Hematopoietic multipotent progenitor cell treated with erythropoietin and hydrocortisone succinate and interleukin-3 and kit ligand, for 4 days (in vitro differentiated cells): Measurements from ENCODE around the gene SLC36A2.

Experiments used
- DNase-seq: peaks from one replicate; pipeline ENCODE4 v3.0.0-alpha.2; 2015

The SLC36A2 gene

GRCh38 chr5:151281001-151281639 is 66.2 kb downstream of the SLC36A2 start:
- DNase-seq = no peak

- no peak for DNase-seq
Observed at GRCh38 chr5:151280443-151280842, 66.9 kb downstream of the SLC36A2 start.

- DNase-seq = no peak
Observed at GRCh38 chr5:151278845-151279244, 68.5 kb downstream of the SLC36A2 start.

DNA sequence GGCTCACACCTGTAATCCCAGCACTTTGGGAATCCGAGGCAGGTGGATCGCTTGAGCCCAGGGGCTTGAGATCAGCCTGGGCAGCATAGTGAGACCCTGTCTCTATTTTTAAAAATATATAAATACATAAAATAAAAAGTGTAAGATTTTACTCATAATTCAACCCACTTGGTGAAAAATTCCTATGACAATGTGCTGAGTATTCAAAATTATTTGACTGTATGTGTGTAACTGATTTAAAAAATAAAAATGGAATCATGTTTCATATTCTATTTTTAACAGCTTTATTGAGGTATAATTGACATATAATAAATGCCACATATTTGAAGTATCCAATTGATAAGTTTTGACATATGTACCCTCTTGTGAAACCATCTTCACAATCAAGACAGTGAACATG is 71.6 kb downstream of the SLC36A2 start:
- DNase-seq = no peak

DNA sequence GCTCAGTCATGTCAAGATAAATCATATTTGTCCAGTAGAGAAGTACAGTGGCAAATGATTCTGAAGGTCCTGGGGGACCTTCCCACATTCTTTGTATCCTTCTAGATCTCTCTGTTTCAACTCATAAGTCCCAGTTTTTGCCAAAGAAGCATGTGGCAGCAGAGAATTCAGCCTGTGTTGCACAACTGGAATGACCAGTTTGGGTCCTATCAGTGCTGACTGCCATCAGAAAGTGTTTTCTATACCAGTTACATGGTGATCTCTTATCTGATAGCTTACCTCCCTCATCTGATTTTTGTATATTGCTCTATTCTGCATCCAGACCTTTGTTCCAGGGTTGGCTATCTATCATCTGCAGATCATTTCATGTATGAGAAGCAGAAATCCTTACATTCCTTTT is 72.7 kb downstream of the SLC36A2 start:
- no peak for DNase-seq

DNA sequence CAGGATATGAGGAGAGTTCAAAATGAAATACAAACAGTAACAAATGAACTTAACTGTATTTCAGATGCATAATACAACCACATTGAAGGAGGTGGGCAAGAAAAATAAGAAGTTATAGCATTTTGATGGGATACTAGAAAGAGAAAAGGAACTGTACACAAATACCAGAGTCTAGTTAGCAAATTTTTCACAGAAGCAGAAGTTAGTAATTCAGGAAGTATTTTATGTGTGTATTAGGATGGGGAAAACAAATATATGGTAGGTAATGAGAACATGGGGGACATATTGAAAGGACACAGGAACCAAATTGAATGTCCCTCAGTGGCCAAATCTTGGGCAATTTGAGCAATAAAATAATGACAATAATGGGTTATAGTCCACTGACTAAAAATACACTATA is 76.0 kb downstream of the SLC36A2 start:
- no peak for DNase-seq

DNA sequence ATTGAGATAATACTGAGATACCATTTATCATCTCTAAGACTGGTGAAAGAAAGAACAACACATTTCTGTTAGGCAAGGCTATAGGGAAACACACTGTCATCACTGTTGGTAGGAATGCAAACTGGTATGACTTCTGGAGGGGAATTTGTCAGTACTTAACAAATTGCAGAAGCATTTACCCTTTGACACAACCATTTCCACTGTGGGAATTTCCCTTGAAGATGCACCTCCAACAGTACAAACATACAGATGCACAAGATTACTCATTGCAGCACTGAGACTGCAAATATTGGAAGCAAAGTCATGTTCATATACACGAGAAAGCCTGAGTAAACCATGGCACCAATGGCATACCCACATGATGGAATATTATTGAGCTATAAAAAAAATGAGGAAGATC is 76.8 kb downstream of the SLC36A2 start:
- DNase-seq = no peak

DNA sequence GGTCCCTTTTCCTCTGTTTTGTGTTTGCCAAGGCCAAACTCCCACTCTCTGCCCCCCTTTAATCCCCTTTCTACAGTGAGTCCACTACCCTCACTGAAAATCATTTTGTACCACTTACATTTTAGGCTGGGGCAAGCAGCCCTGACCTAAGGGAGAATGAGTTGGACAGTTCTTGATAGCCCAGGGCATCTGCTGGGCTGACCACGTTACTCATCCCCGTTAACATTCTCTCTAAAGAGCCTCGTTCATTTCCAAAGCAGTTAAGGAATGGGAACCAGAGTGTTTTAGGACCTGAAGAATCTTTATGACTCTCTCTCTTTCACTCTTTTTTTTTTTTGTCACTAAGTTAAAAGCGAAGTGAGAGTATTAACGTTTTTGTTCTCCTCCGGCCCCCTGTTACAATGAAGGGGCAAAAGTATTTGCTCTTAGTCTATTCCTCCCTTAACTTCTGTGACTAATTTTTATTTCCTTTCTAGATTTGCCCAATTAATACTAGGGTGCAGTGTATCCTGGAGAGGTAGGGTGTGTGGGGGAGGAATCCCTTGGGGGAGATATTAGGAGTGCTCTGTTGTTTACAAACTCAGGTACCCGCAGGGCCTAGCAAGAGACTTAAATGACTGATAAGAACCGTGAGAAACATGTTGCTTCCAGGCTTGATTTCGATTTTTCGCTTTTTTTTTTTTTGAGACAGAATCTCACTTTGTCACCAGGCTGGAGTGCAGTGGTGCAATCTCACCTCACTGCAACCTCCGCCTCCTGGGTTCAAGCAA is 79.7 kb downstream of the SLC36A2 start:
- DNase-seq = no peak
